Measurements from ENCODE around the gene CCDC187.
"Not testable (repeated sequence)": the region's sequence is repeated elsewhere in the genome, so short reads cannot be mapped to it uniquely, and the experiment has no call there.

The CCDC187 gene

DNA sequence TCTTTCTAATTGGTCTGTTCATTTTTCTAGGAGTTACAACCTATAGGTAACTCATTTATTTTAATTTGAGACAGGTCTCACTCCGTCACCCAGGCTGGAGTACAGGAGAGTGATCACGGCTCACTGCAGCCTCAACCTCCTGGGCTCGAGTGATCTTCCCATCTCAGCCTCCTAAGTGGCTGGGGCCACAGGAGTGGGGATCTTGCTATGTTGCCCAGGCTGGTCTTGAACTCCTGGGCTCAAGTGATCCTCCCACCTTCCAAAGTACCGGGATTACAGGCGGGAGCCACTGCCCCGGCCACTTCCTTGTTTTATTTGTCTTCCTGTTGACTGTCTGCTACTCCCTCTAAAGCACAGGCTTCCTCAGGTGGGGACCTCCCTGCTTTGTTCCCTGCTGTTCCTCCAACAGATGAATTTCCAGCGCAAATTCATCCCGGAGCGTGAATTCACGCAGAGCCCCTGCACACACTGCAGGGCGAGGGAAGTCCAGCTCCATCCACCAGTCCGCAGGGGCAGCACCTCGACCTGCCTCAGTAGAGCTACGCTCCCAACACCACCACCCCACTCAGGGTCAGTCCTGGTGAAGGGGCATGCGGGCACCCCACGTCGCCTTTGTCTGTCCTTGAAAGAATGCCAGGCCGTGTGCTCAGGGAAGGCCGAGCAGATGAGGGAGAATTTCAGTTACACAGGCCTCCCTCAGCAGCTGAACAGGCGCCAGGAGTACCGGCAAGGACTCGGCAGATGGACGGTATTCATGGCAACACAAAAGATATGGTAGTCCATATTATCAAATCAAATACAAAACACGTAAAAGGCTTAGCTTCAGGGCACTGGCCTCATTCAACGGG is 64.5 kb downstream of the CCDC187 start:
- no peak for DNase-seq (ENCODE audit: low read depth, low spot score)

- no peak for DNase-seq (ENCODE audit: low read depth, low spot score)
Measured at GRCh38 chr9:136238342-136238732, 65.6 kb downstream of the CCDC187 start.

DNA sequence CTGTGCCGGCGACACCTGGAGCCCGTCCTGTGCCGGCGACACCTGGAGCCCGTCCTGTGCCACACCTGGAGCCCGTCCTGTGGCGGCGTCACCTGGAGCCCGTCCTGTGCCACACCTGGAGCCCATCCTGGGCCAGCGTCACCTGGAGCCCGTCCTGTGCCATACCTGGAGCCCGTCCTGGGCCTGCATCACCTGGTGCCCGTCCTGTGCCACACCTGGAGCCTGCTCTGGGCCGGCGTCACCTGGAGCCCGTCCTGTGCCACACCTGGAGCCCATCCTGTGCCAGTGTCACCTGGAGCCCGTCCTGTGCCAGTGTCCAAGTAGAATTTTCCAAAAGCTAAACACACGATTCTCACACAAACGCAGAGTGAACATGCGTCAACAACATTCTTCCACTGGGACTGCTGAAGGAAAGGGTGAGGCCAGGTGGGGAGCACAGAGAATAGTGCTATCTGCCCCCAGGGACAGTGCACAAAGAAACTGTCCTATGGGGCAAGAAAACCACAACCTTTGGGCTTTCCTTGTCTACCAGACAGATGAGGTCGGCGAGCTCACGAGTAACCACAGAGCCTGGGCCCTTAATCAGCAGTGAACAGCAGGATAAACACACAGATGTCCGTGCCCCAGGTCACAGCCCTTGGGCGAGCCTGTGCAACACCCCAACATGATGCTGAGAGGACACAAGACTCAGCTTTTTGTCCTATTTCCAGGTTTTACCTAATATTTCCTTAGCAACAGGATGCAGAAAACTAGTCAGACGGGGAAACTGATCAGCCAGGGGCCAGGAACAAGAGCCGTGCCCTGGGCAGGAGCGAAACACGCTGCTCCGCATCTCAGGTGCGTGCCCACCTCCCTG is 66.2 kb downstream of the CCDC187 start:
- no peak for DNase-seq (ENCODE audit: low read depth, low spot score)

DNA sequence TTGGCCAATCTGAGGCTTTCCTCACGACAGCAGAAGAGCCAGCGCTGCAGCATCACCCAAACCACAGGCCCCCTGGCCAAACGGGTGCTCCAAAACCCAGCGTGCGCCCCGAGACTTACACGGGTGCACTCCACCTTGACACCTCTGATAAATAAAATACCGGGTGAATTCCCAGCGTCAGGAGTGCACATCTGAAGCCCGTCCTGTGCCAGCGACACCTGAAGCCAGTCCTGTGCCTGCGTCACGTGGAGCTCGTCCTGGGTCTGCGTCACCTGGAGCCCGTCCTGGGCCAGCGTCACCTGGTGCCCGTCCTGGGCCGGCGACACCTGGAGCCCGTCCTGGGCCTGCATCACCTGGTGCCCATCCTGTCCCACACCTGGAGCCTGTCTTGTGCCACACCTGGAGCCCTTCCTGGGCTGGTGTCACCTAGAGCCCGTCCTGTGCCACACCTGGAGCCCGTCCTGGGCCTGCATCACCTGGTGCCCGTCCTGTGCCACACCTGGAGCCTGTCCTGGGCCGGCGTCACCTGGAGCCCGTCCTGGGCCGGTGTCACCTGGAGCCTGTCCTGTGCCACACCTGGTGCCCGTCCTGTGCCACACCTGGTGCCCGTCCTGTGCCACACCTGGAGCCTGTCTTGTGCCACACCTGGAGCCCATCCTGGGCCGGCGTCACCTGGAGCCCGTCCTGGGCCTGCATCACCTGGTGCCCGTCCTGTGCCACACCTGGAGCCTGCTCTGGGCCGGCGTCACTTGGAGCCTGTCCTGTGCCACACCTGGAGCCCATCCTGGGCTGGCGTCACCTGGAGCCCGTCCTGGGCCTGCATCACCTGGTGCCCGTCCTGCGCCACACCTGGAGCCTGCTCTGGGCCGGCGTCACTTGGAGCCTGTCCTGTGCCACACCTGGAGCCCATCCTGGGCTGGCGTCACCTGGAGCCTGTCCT is 67.2 kb downstream of the CCDC187 start:
- DNase-seq (ENCODE audit: low read depth, low spot score): not testable (repeated sequence)

DNA sequence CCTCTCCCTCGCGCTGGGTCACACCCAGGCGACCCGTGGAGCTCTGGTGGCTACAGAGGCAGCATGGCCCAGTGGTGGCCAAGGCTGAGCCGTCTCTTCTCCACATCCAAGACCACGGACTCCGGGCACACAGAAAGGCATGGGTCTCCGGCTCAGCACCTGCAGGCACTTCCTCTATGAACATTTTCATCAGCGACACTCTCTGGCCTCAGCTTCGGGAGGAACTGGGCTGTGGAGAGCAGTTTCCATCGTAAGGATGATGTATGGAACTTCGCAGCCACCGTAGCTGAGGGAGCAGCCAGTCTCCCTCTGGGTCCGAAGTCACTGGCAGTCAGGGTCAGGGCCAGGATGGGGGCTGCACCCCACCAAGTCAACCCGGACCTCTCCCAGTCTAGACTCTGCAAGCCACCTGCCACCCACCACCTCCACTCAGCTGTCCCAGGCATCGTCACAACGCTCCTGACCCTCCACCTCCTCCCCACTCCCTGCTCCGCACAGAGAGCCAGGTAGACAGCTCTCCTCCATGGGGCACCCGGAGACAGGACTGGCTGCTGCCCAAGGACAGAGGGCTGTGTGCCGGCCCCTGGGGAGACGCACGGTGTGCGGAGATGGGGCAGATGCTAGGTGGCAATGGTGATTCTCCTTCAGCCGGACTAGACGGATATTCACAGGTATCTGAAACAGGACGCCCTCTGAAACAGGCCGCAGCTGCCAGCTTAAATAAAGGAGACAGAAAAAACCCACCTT is 68.0 kb downstream of the CCDC187 start:
- no peak for DNase-seq (ENCODE audit: low read depth, low spot score)

GRCh38 chr9:136235171-136235570 is 68.7 kb downstream of the CCDC187 start:
- DNase-seq (ENCODE audit: low read depth, low spot score): no peak

DNA sequence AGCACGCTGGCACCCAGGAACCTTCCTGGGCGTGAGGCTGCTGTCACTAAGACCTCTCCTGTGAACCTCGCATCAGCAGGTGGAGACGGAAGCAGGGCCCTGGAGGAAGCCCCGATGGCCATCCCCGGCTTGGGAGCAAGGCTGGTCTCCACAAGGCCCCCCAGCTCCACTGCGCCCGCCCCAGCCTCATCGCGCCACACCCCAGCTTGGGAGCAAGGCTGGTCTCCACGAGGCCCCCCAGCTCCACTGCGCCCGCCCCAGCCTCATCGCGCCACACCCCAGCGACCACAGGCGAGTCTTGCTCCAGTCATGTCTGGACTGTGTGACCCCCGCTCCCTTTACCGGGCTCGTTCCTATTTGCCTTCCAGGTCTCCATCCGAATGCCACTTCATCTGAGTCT is 69.3 kb downstream of the CCDC187 start:
- DNase-seq (ENCODE audit: low read depth, low spot score): no peak

GRCh38 chr9:136233868-136234267 is 70.0 kb downstream of the CCDC187 start:
- no peak for DNase-seq (ENCODE audit: low read depth, low spot score)

- DNase-seq (ENCODE audit: low read depth, low spot score): no peak
Measured at GRCh38 chr9:136233411-136233810, 70.5 kb downstream of the CCDC187 start.

DNA sequence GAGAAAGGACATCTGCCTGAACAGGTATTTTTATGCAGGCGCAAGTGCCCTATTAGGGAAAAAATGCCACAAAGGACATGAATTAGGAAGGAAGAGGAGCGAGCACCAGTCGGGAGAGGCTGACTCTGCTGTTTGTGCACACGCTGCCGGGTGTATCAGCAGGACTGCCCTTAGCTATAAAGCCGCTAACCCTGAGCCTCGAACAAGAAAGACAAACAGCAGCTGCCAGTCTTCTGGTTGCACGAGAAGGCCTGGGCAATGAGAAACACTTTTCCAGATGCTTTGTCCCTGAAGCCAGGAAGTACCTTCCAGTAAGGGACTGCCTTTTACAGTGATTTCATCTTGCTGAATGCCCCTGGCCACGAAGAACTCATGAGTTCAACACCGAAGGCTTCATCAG is 70.9 kb downstream of the CCDC187 start:
- no peak for DNase-seq (ENCODE audit: low read depth, low spot score)

DNA sequence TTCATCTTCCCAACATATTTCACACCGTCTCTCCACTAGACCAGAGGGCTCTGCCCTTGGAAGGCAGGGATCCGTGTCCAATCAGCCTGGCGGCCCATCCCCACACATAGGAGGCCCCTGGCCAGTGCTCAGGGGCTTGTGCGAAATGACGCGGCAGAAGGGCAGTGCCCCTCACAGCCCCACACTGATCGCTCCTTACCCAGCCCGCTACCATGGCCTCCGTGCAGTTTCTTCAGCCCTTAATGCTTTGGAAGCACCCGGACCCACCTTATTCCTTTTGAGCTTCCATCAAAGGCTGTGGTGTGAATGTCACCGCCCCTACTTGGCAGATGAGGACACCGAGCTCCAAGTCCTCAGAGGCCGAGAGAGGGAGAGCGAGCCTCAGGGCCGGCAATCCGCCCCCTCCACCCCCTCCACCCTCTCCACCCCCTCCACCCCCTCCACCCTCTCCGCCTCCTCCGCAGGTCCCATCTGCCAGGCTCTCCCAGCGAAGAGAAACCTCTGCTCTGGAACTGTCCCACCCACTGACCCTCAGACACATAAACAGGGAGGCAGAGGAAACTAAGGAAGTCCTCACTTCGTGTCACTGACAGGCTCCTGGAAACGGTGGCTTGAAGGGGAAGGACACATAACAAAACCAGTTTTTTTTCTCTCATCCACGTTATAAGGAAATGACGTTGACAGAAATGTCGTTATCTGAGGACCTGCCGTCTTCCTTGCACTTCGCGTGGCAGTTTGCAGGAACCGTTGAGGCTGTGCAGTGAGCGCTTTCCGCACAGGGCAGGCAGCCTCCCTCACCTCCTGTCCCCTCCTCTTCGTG is 72.2 kb downstream of the CCDC187 start:
- no peak for DNase-seq (ENCODE audit: low read depth, low spot score)

DNA sequence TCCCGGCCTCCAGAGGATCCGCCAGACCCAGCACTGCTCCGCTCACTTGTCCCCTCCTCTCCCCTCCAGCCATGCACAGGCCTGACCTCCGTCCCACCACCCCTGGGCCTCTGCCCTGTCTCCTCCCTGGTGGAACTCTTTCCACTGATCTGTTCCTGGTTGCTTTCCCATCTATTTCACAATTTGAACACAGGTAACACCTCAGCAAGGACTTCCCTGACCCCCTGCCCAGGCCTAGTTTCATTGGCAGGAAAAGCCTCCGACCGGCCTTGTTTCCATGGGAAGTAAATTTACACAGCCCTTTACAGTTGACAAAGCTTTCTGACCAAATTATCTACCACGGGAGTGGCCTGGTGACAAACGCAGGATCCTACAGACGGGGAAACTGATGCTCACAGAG is 73.1 kb downstream of the CCDC187 start:
- no peak for DNase-seq (ENCODE audit: low read depth, low spot score)

DNA sequence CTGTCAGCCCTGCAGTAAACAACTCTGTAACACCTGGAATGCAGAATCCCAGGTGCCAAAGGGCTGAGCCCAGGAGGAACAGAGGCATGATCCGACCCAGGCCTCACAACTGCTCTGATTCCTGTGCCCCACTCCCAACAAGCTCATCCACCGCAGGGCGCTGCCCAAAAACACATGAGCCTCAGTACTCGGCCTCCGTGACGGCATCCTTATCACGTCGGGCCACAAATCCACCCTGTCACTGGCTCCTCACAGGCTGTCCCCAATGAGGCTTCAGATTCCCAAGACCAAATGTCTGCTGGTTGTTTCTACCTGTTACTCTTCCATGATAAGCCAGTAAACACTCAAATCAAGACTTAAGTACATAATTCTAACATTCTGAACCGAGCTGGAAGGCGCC is 73.5 kb downstream of the CCDC187 start:
- DNase-seq (ENCODE audit: low read depth, low spot score): no peak

GRCh38 chr9:136229096-136230065 is 74.5 kb downstream of the CCDC187 start:
- DNase-seq (ENCODE audit: low read depth, low spot score): no peak

- no peak for DNase-seq (ENCODE audit: low read depth, low spot score)
Measured at GRCh38 chr9:136228107-136228875, 75.6 kb downstream of the CCDC187 start.

DNA sequence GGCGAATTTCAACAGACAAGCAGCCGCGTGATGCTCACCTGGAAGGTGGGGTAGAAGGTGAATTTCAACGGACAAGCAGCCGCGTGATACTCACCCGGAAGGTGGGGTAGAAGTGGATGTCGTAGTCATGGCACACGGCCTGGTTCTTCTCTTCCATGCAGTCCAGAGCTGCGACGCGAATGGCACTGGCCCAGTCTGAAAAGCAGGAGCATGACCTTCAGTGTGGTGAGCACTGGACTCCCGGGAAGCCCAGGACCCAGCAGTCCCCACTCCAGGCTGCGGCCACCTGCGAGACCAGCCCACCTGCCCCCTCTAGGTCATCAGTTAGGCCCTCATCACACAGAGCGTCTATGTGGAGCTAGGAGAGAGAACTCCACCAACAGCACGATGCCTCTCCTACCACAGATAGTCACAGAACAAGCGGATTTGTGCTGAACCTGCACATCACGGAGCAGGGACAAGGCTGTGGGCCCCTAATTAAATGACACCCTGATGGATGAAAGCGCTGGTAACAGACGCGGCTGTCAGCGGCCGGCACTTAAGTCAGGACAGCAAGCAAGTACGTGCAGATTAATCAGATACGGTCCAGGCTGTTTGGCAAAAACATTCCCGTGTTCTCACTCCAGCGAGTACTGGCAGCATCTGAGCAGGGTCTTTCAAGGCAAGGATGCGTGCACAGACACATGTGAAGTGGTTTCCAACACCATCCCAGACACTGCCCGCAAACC is 77.0 kb downstream of the CCDC187 start:
- DNase-seq (ENCODE audit: low read depth, low spot score): no peak

All from brain pericyte (primary cell).